ENCODE data around the gene PRAC2. TPM values are rescaled to one million over a fixed set of nuclear protein-coding genes. Genes with fewer than 3 reads are reported as not detected.

PRAC2 gene
- total and polyA plus RNA-seq, 2 of the 8 experiments (the other 6 are each of a cell fraction or from before 2014, with no cell fraction given), result not detected

DNA sequence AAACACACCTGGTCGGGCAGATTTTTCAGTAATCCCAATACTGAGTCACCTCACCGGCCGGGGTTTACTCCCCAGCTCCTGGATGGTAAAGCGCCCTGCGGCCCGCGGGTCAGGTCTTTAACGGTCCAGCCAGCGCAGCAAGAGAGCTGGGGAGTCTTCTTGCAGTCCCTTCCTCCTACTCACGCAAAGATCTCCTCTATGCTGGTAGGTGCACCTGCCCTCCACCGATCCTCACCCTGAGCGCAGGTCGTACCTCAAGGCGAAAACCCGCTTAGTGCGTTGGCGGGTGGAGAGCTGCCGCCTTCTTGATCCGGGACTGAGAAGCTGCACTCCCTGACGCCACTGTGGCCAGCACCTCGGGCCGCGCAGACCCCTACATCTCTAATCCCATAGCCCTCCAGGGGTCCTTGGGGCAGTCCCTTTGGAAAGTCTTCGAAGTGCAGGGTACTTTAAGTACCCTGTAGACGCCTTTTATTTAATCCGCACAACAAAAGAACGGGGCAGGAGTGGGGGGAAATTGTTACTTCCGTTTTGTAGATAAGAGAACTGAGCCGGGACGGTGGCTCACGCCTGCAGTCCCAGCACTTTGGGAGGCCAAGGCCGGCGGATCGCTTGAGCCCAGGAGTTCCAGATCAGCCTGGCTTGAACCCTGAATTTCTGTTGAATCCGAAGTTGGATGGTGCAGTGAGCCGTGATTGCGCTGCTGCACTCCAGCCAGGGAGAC, 16.0 kb downstream of the PRAC2 start (continued):
- TF ChIP-seq, protein P1, sequence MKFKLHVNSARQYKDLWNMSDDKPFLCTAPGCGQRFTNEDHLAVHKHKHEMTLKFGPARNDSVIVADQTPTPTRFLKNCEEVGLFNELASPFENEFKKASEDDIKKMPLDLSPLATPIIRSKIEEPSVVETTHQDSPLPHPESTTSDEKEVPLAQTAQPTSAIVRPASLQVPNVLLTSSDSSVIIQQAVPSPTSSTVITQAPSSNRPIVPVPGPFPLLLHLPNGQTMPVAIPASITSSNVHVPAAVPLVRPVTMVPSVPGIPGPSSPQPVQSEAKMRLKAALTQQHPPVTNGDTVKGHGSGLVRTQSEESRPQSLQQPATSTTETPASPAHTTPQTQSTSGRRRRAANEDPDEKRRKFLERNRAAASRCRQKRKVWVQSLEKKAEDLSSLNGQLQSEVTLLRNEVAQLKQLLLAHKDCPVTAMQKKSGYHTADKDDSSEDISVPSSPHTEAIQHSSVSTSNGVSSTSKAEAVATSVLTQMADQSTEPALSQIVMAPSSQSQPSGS (IDR thresholded peaks at IDR 0.05; ENCODE audit: low read length), result no peak
- 0 out of 2 replicates have a peak, but pooled peaks have one; percentile 10 for TF ChIP-seq CREB1 (IDR thresholded peaks at IDR 0.05)
- peak; percentile 100 for TF ChIP-seq SUZ12 (IDR thresholded peaks at IDR 0.05; ENCODE audit: low read length)
- TF ChIP-seq POLR2AphosphoS5 (IDR thresholded peaks at IDR 0.05; ENCODE audit: low read depth, low read length), result no peak
- TF ChIP-seq GABPA (IDR thresholded peaks at IDR 0.05; ENCODE audit: borderline replicate concordance, insufficient read depth, low read length), result 0 out of 2 replicates have a peak, but pooled peaks have one; percentile 35
- TF ChIP-seq SRF (IDR thresholded peaks at IDR 0.05; ENCODE audit: low read depth, low read length), result no peak
- TF ChIP-seq CTBP2 (IDR thresholded peaks at IDR 0.05; ENCODE audit: borderline replicate concordance, insufficient read depth, insufficient read length, low read length), result peak; percentile 97
- TF ChIP-seq EGR1 (IDR thresholded peaks at IDR 0.05; ENCODE audit: borderline replicate concordance, low read depth, low read length), result no peak

Measured in H1 (cell line).